Prostate gland (tissue), 2 donors: ENCODE measurements around the gene CLDN2. TPM values are rescaled to one million over a fixed set of nuclear protein-coding genes. Genes with fewer than 3 reads are reported as not detected.
A peak's percentile ranks its signal among the peaks of the same experiment; 100 is the strongest.
"Not testable (repeated sequence)": the region's sequence is repeated elsewhere in the genome, so short reads cannot be mapped to it uniquely, and the experiment has no call there.

Experiments used
- DNase-seq: peaks from one replicate; pipeline ENCODE4 v3.0.0-alpha.2; 2019; ENCODE audit warnings: low spot score
- H3K27ac ChIP-seq, 2 donors: fragments of 200-600 bp; sonication (generic); 2 replicates each; pipeline ENCODE4 v1.5.1; 2017 to 2019
- H3K27me3 ChIP-seq: fragments of 200-600 bp; sonication (generic); replicated peaks from 2 replicates; pipeline ENCODE4 v1.5.1; 2019; ENCODE audit not compliant: insufficient read depth
- H3K36me3 ChIP-seq, 2 donors: fragments of 200-600 bp; sonication (generic); 1 replicate in 1 of 2; 2 replicates in 1 of 2; pipeline versions ENCODE4 v1.5.1 to v1.8.1; 2017 to 2019
- H3K4me1 ChIP-seq: fragments of 200-600 bp; sonication (generic); replicated peaks from 2 replicates; pipeline ENCODE4 v1.5.1; 2019
- H3K4me3 ChIP-seq, 2 donors: fragments of 200-600 bp; sonication (generic); 2 replicates each; pipeline ENCODE4 v1.5.1; 2017 to 2019
- H3K9me3 ChIP-seq: fragments of 200-600 bp; sonication (generic); 2 replicates; pipeline ENCODE4 v1.5.1; 2017
- POLR2A ChIP-seq: fragments of 450-650 bp; IDR thresholded peaks from one replicate; pipeline ENCODE4 v1.6.1; 2016; ENCODE audit warnings: antibody characterized with exemption, mild to moderate bottlenecking
- POLR2AphosphoS5 ChIP-seq: sonication (generic); formaldehyde crosslinking; IDR thresholded peaks from one replicate; pipeline ENCODE4 v1.6.1; 2017; ENCODE audit warnings: antibody characterized with exemption
- WGBS: methylation state at CpG from one replicate; pipeline ENCODE4 v1.1.5; 2018; 5-methylcytosine and 5-hydroxymethylcytosine counted together
- intact Hi-C: fragments of 100-400 bp; cut with DNase I; formaldehyde crosslinking; loops from one replicate; pipeline ENCODE4 v1.14.2; 2022
- total RNA-seq, 2 donors: library from RNA; depleted of rRNA; stranded (reverse); fragments of >200 nt; gene quantifications; one replicate each; pipeline ENCODE4 v1.1.0, GENCODE V29; 2016
- TF ChIP-seq, protein P1 (sequence below), 4 experiments: fragments of 200-600 bp in 2 of 4; fragments of 450-650 bp in 2 of 4; sonication (generic) in 2 of 4; IDR thresholded peaks; 1 replicate in 3 of 4; 2 replicates in 1 of 4; pipeline ENCODE4 v1.5.1; 2016 to 2019; ENCODE audit warnings: antibody characterized with exemption in 4 of 4, mild to moderate bottlenecking in 2 of 4, moderate library complexity in 2 of 4

Gene CLDN2
- under 1 TPM in 1 of 2 donors, not detected in 1; 0.28 TPM for total RNA-seq

GRCh38 chrX:106919932-106920452, at the start of gene CLDN2:
Gene CLDN2 (plus strand): TSS chrX:106920402. CDS start chrX:106928229, 7,827 bp downstream.
- WGBS: 38% methylated on average over 2 of the region's 2 CpGs
- H3K27ac ChIP-seq: no peak within 1 kb of the TSS
- TF ChIP-seq POLR2AphosphoS5: no peak
- TF ChIP-seq POLR2A: no peak
- TF ChIP-seq, protein P1, sequence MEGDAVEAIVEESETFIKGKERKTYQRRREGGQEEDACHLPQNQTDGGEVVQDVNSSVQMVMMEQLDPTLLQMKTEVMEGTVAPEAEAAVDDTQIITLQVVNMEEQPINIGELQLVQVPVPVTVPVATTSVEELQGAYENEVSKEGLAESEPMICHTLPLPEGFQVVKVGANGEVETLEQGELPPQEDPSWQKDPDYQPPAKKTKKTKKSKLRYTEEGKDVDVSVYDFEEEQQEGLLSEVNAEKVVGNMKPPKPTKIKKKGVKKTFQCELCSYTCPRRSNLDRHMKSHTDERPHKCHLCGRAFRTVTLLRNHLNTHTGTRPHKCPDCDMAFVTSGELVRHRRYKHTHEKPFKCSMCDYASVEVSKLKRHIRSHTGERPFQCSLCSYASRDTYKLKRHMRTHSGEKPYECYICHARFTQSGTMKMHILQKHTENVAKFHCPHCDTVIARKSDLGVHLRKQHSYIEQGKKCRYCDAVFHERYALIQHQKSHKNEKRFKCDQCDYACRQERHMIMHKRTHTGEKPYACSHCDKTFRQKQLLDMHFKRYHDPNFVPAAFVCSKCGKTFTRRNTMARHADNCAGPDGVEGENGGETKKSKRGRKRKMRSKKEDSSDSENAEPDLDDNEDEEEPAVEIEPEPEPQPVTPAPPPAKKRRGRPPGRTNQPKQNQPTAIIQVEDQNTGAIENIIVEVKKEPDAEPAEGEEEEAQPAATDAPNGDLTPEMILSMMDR (IDR thresholded peaks at IDR 0.05): no peak
- no peaks in the 10 kb centered on the region for H3K36me3 ChIP-seq
- H3K4me1 ChIP-seq: no peaks in the 10 kb centered on the region
- intact Hi-C loops: no loop called here
- H3K4me3 ChIP-seq: no peak within 1 kb of the TSS
- no peaks in the 10 kb centered on the region for H3K27me3 ChIP-seq
- no peak for DNase-seq
- H3K9me3 ChIP-seq: no peaks in the 10 kb centered on the region

DNA sequence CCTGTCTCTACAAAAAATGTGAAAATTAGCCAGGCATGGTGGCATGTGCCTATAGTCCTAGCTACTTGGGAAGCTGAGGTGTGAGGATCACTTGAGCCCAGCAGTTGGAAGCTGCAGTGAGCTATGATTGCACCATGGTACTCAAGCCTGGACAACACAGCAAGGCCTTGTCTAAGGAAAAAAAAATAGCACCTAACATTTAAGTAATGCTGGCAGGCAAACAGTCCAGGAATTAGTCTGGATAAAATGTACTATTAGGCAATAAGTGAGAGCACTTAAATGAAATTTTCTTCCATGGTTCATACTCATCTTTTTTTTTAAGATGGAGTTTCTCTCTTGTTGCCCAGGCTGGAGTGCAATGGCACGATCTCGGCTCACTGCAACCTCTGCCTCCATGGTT, 47.4 kb upstream of the CLDN2 start:
- H3K27ac ChIP-seq, intact Hi-C loops, H3K4me1 ChIP-seq, DNase-seq, H3K36me3 ChIP-seq, H3K4me3 ChIP-seq, H3K27me3 ChIP-seq, H3K9me3 ChIP-seq: not testable (repeated sequence)
- 100% methylated on average over 2 of the region's 2 CpGs for WGBS

GRCh38 chrX:106874075-106874474, 46.1 kb upstream of the CLDN2 start:
- H3K4me3 ChIP-seq: no peak overlapping the region
- 68% methylated on average over 2 of the region's 2 CpGs for WGBS
- no peak for TF ChIP-seq POLR2A
- TF ChIP-seq POLR2AphosphoS5: no peak
- TF ChIP-seq, protein P1 (IDR thresholded peaks at IDR 0.05): peak in 3 of 4 experiments; percentile 30 to 43 (median 37)
- H3K9me3 ChIP-seq: no peaks in the 10 kb centered on the region
- intact Hi-C loops: no loop called here
- no peaks in the 10 kb centered on the region for H3K4me1 ChIP-seq
- no peak overlapping the region for H3K27ac ChIP-seq
- H3K36me3 ChIP-seq: no peaks in the 10 kb centered on the region
- DNase-seq: no peak
- no peaks in the 10 kb centered on the region for H3K27me3 ChIP-seq

- intact Hi-C loops: no loop called here
- no peak for DNase-seq
- H3K27me3 ChIP-seq: no peaks in the 10 kb centered on the region
- H3K4me3 ChIP-seq: no peak overlapping the region
- TF ChIP-seq, protein P1 (IDR thresholded peaks at IDR 0.05): no peak
- TF ChIP-seq POLR2A (no peak), POLR2AphosphoS5 (no peak)
- 95% methylated on average over 1 of the region's 1 CpG for WGBS
- H3K27ac ChIP-seq: no peak overlapping the region
- H3K36me3 ChIP-seq: no peaks in the 10 kb centered on the region
- no peaks in the 10 kb centered on the region for H3K4me1 ChIP-seq
- no peaks in the 10 kb centered on the region for H3K9me3 ChIP-seq
Measured at GRCh38 chrX:106875151-106875550, 45.1 kb upstream of the CLDN2 start.

GRCh38 chrX:106889468-106889867, 30.7 kb upstream of the CLDN2 start:
- intact Hi-C loops: no loop called here
- no peak overlapping the region for H3K4me3 ChIP-seq
- H3K4me1 ChIP-seq: no peaks in the 10 kb centered on the region
- H3K36me3 ChIP-seq: no peaks in the 10 kb centered on the region
- no peak for TF ChIP-seq POLR2AphosphoS5
- TF ChIP-seq, protein P1 (IDR thresholded peaks at IDR 0.05): no peak
- no peak for TF ChIP-seq POLR2A
- H3K9me3 ChIP-seq: no peaks in the 10 kb centered on the region
- 50% methylated on average over 1 of the region's 1 CpG for WGBS
- H3K27me3 ChIP-seq: no peaks in the 10 kb centered on the region
- no peak overlapping the region for H3K27ac ChIP-seq
- no peak for DNase-seq
